Endodermal cell (in vitro differentiated cells): Measurements from ENCODE around the gene TMEM143. TPM values are rescaled to one million over a fixed set of nuclear protein-coding genes. Genes with fewer than 3 reads are reported as not detected.

Source experiments
- DNase-seq: peaks from one replicate; pipeline ENCODE4 v3.0.0-alpha.2; 2017
- H3K27ac ChIP-seq: 2 replicates; pipeline ENCODE4 v1.5.1; 2013; ENCODE audit warnings: mild to moderate bottlenecking, low read depth, low read length, moderate library complexity
- H3K27me3 ChIP-seq: 2 replicates; pipeline ENCODE4 v1.6.1; 2013; ENCODE audit warnings: mild to moderate bottlenecking, low read length, moderate library complexity; ENCODE audit not compliant: insufficient read depth, control insufficient read depth, poor library complexity, severe bottlenecking
- H3K36me3 ChIP-seq: 2 replicates; pipeline ENCODE4 v1.7.0; 2013; ENCODE audit warnings: mild to moderate bottlenecking, low read length, moderate library complexity; ENCODE audit not compliant: control insufficient read depth, insufficient read depth
- H3K4me1 ChIP-seq: one replicate; pipeline ENCODE4 v1.7.0; 2013; ENCODE audit warnings: low read length; ENCODE audit not compliant: control insufficient read depth, insufficient read depth
- H3K4me3 ChIP-seq: 2 replicates; pipeline ENCODE4 v1.5.1; 2013; ENCODE audit warnings: mild to moderate bottlenecking, low read length, moderate library complexity
- H3K9ac ChIP-seq: 2 replicates; pipeline ENCODE4 v1.6.1; 2013; ENCODE audit warnings: mild to moderate bottlenecking, low read length, moderate library complexity; ENCODE audit not compliant: poor library complexity, severe bottlenecking; ENCODE audit errors: extremely low read depth
- H3K9me3 ChIP-seq: 2 replicates; pipeline ENCODE4 v1.6.1; 2013; ENCODE audit warnings: mild to moderate bottlenecking, low read length, moderate library complexity; ENCODE audit not compliant: control insufficient read depth
- H3K27ac Mint-ChIP-seq: 2 replicates; pipeline ENCODE4 v1.8.0; 2020; ENCODE audit warnings: mixed read lengths
- H3K27me3 Mint-ChIP-seq: 2 replicates; pipeline ENCODE4 v1.8.0; 2021; ENCODE audit warnings: mild to moderate bottlenecking, mixed read lengths; ENCODE audit not compliant: insufficient read depth
- H3K36me3 Mint-ChIP-seq: 2 replicates; pipeline ENCODE4 v1.8.0; 2020; ENCODE audit warnings: low read depth, mixed read lengths
- H3K4me1 Mint-ChIP-seq: 2 replicates; pipeline ENCODE4 v1.8.0; 2020; ENCODE audit warnings: mixed read lengths
- H3K4me3 Mint-ChIP-seq: 2 replicates; pipeline ENCODE4 v1.8.0; 2020; ENCODE audit warnings: mild to moderate bottlenecking, moderate library complexity, mixed read lengths
- H3K9me3 Mint-ChIP-seq: 2 replicates; pipeline ENCODE4 v1.8.0; 2020; ENCODE audit warnings: mild to moderate bottlenecking, mixed read lengths
- WGBS, 2 experiments: methylation state at CpG; one replicate each; pipeline versions ENCODE4 v1.1.5 to v1.1.7; 2013; ENCODE audit warnings: missing lambda C conversion rate in 2 of 2, mixed read lengths in 1 of 2; ENCODE audit not compliant: insufficient coverage in 1 of 2, insufficient read length in 1 of 2; 5-methylcytosine and 5-hydroxymethylcytosine counted together
- long read RNA-seq, 4 experiments: library from polyadenylated mRNA in 2 of 4; library from RNA in 1 of 4; library from capped mRNA in 1 of 4; stranded (forward) in 3 of 4; unstranded in 1 of 4; transcript quantifications; one replicate each; pipeline ENCODE4 v2.0.0, GENCODE V29; 2020 to 2021; ENCODE audit warnings: inconsistent platforms in 1 of 4
- polyA plus RNA-seq, 2 experiments: library from polyadenylated mRNA; stranded (reverse); fragments of 50-300 nt; gene quantifications; one replicate each; pipeline ENCODE4 v1.2.3, GENCODE V29; 2013
- total RNA-seq, 2 donors: library from RNA; stranded (reverse); fragmentation: NEBNext Ultra II Directional in 1 of 2; extraction: Animal tissue kit (Norgen Biotek cat#: 25700) in 1 of 2; gene quantifications; 2 replicates in 1 of 2; 3 replicates in 1 of 2; pipeline ENCODE4 v1.2.1, GENCODE V29; 2021
- TF ChIP-seq, protein P1 (sequence below): fragments of 200-600 bp; sonication (generic); conservative IDR thresholded peaks from 2 replicates; pipeline ENCODE4 v1.5.0; 2021; ENCODE audit warnings: antibody characterized with exemption, mild to moderate bottlenecking

The TMEM143 gene
- total RNA-seq = 10 to 100 TPM; 13.9 to 19.1 TPM
- 12.9 TPM for polyA plus RNA-seq (2013, experiment 1 of 2)
- polyA plus RNA-seq (2013, experiment 2 of 2) = 11.9 TPM
- long read RNA-seq, experiment 1, partial matches to known transcripts = 6 of 12 reads
- long read RNA-seq, experiment 1, other reads (novel, unspliced or antisense) = 3 of 12 reads
- long read RNA-seq, experiment 2, transcript TMEM143-201 (8 exons, 2,560 nt) = major isoform, 7 of 26 reads
- long read RNA-seq, experiment 2, partial matches to known transcripts = 1 of 26 reads
- long read RNA-seq, experiment 2, other reads (novel, unspliced or antisense) = 13 of 26 reads
- long read RNA-seq, experiment 3, transcript TMEM143-201 (8 exons, 2,560 nt) = major isoform, 22 of 64 reads
- long read RNA-seq, experiment 3, transcript TMEM143-203 (7 exons, 2,272 nt) = minor isoform, 17 of 64 reads
- long read RNA-seq, experiment 3, partial matches to known transcripts = 3 of 64 reads
- long read RNA-seq, experiment 3, other reads (novel, unspliced or antisense) = 20 of 64 reads
- long read RNA-seq, experiment 4, partial matches to known transcripts = 2 of 14 reads
- long read RNA-seq, experiment 4, other reads (novel, unspliced or antisense) = 1 of 14 reads

DNA sequence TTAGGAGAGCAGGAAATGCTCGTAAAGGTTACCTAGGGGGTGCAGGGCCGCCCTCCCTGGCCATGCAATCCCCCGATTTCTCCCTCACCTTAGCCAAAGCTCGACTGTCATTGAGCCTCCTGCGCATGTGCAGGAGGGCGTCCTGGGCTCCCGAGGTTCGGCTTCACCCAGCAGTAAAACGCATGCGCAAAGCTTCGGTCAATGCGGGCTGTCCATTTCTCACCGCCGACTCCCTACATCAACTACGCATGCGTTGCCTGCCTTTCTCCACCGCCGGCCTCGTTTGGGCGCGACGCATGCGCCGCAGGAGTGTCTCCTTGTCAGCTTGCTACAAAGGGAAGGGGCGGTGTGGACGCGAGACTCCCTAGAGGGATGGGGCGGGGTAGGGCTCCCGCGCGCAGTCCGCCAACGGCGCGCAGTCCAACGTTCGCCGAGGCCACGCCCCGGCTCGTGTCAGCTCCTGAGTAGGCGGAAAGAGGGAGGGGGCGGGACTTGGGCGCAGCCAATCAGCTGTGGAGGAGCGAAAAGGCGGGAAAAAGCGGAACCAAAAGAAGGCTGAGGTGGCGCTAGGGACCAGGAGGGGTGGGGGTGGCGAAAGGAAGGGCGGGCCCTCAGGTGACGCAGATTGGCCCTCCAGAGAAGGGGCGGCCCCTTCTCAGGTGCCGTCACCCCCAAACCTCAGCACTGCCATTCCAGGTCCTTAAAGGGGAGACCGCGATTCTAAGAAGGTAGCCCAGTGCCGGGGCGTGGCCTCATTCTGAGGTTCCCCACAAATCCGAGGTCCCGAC, at the start of gene TMEM143, which contains the start of gene SYNGR4:
Gene TMEM143 (minus strand): TSS at position 131 of the 788 bp plus-strand sequence. CDS start 20 bp downstream, at position 111.
Gene SYNGR4 (plus strand): TSS at position 558 of the 788 bp plus-strand sequence. CDS start 1,476 bp downstream, outside the sequence.
- no peaks in the 10 kb centered on the region for H3K36me3 ChIP-seq
- H3K27me3 Mint-ChIP-seq = peaks cover 5% of the 10 kb centered on the region
- H3K9me3 ChIP-seq = no peaks in the 10 kb centered on the region
- 4 to 13% methylated on average over 20 to 59 of the region's 59 CpGs for WGBS, 2 experiments
- H3K9me3 Mint-ChIP-seq = no peaks in the 10 kb centered on the region
- peak within 1 kb of the TSS; percentile 40 for H3K27ac ChIP-seq
- H3K9ac ChIP-seq = peak within 1 kb of the TSS; percentile 52
- no peaks in the 10 kb centered on the region for H3K27me3 ChIP-seq
- no peaks in the 10 kb centered on the region for H3K36me3 Mint-ChIP-seq
- peak within 1 kb of the TSS; percentile 86 for H3K4me3 ChIP-seq
- peak; percentile 100 for DNase-seq
- H3K4me3 Mint-ChIP-seq = peak within 1 kb of the TSS; percentile 72
- H3K4me1 ChIP-seq = no peaks in the 10 kb centered on the region
- peak within 1 kb of the TSS; percentile 97 for H3K27ac Mint-ChIP-seq
- TF ChIP-seq, protein P1, sequence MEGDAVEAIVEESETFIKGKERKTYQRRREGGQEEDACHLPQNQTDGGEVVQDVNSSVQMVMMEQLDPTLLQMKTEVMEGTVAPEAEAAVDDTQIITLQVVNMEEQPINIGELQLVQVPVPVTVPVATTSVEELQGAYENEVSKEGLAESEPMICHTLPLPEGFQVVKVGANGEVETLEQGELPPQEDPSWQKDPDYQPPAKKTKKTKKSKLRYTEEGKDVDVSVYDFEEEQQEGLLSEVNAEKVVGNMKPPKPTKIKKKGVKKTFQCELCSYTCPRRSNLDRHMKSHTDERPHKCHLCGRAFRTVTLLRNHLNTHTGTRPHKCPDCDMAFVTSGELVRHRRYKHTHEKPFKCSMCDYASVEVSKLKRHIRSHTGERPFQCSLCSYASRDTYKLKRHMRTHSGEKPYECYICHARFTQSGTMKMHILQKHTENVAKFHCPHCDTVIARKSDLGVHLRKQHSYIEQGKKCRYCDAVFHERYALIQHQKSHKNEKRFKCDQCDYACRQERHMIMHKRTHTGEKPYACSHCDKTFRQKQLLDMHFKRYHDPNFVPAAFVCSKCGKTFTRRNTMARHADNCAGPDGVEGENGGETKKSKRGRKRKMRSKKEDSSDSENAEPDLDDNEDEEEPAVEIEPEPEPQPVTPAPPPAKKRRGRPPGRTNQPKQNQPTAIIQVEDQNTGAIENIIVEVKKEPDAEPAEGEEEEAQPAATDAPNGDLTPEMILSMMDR = no peak
- H3K4me1 Mint-ChIP-seq = no peaks in the 10 kb centered on the region

DNA sequence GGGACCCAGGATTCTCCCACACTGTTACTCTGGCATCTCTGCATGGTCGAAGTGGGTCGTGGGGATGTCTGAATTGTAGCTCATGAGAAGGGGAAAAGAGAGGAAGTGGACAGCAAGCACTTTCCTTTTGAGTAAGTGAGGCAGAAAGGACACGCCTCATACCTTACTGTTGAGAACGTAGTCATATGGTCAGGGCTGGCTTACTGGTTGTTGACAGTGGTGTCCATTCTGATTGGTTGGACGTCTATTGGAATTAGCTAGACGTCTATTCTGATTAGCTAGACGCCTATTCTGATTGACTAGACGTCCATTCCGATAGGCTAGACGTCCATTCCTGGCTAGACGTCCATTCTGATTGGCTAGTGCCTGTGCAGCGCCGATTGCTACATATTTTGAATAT, 42.1 kb upstream of the TMEM143 start:
- H3K9ac ChIP-seq = no peak overlapping the region

More for the DNA sequence above, 42.1 kb upstream of the TMEM143 start:
- H3K36me3 Mint-ChIP-seq = no peaks in the 10 kb centered on the region
- no peaks in the 10 kb centered on the region for H3K27me3 ChIP-seq
- no peaks in the 10 kb centered on the region for H3K4me1 ChIP-seq
- no peak overlapping the region for H3K27ac ChIP-seq
- H3K4me3 Mint-ChIP-seq = no peak overlapping the region
- no peak overlapping the region for H3K4me3 ChIP-seq
- H3K9me3 ChIP-seq = no peaks in the 10 kb centered on the region
- TF ChIP-seq, protein P1 = no peak
- 89 to 92% methylated on average over 13 of the region's 13 CpGs for WGBS, 2 experiments
- H3K9me3 Mint-ChIP-seq = no peaks in the 10 kb centered on the region
- H3K36me3 ChIP-seq = no peaks in the 10 kb centered on the region
- peaks cover 5% of the 10 kb centered on the region for H3K4me1 Mint-ChIP-seq
- H3K27me3 Mint-ChIP-seq = peaks cover 8% of the 10 kb centered on the region
- no peak overlapping the region for H3K27ac Mint-ChIP-seq
- DNase-seq = no peak
